ENCODE measurements around the gene MAGEC1. TPM values are rescaled to one million over a fixed set of nuclear protein-coding genes. Genes with fewer than 3 reads are reported as not detected.

The MAGEC1 gene, protein sequence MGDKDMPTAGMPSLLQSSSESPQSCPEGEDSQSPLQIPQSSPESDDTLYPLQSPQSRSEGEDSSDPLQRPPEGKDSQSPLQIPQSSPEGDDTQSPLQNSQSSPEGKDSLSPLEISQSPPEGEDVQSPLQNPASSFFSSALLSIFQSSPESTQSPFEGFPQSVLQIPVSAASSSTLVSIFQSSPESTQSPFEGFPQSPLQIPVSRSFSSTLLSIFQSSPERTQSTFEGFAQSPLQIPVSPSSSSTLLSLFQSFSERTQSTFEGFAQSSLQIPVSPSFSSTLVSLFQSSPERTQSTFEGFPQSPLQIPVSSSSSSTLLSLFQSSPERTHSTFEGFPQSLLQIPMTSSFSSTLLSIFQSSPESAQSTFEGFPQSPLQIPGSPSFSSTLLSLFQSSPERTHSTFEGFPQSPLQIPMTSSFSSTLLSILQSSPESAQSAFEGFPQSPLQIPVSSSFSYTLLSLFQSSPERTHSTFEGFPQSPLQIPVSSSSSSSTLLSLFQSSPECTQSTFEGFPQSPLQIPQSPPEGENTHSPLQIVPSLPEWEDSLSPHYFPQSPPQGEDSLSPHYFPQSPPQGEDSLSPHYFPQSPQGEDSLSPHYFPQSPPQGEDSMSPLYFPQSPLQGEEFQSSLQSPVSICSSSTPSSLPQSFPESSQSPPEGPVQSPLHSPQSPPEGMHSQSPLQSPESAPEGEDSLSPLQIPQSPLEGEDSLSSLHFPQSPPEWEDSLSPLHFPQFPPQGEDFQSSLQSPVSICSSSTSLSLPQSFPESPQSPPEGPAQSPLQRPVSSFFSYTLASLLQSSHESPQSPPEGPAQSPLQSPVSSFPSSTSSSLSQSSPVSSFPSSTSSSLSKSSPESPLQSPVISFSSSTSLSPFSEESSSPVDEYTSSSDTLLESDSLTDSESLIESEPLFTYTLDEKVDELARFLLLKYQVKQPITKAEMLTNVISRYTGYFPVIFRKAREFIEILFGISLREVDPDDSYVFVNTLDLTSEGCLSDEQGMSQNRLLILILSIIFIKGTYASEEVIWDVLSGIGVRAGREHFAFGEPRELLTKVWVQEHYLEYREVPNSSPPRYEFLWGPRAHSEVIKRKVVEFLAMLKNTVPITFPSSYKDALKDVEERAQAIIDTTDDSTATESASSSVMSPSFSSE
- not detected in 2 replicates for polyA plus RNA-seq

DNA sequence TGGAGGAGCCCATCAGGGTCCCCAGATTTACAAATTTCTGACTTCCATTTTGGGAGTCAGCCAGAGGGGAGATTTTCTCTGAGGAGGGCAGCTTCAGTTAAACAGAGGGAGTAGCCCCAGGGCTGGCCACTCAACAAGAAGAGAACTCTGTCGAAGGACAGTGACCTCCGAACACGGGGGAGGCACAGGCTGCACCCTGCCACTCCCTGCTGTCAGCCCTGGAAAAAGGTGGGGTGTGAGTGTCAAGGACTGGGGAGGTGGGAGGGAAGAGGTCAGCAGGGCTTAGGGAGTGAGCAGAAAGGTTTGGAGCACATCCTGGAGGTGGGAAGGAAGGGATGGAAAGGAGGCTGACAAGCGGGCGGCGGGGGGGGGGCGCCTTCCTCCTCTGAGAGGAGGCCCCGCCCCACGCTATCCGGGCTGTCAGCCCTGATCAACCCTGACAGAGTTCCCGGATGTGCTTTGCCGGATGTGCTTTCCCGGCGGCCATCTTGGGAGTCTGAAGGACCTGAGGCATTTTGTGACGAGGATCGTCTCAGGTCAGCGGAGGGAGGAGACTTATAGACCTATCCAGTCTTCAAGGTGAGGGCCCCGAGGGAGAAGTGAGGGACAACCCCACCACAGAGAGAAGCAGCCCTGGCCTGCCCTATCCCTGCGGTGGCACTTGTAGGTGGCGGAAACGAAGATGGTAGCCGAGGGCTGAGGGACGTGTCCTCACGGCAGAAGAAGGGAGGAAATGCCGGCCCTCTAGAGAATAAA lies at the start of gene MAGEC1:
MAGEC1 (plus strand) TSS at position 495 of the 756 bp plus-strand sequence. CDS start 1,179 bp downstream, outside the sequence.

Other genes starting within 250 kb of the MAGEC1 start
- not detected in 2 replicates for gene SPANXD, start 205.2 kb upstream of the MAGEC1 start, polyA plus RNA-seq
- not detected in 2 replicates for gene MAGEC3, start 65.6 kb upstream of the MAGEC1 start, polyA plus RNA-seq

Measured in Purkinje cell (primary cell).